ENCODE results near the gene CELSR1.

- TF ChIP-seq POLR2A (IDR thresholded peaks at IDR 0.05) (no peak), CTCF (IDR thresholded peaks at IDR 0.05 in 8 of 11, conservative IDR thresholded peaks at IDR 0.05 in 3 of 11) (no peak), POLR2AphosphoS5 (IDR thresholded peaks at IDR 0.05) (no peak)
These were observed 12.1 kb upstream of the CELSR1 start for GRCh38 chr22:46549563-46549840.

All from spleen (tissue), 7 donors.